ENCODE measurements around the gene GNAO1.

GNAO1 gene

GRCh38 chr16:56198006-56198754 lies 6.9 kb downstream of the GNAO1 start:
- no peak for DNase-seq

- DNase-seq = no peak
Measured at GRCh38 chr16:56198755-56199114, 7.4 kb downstream of the GNAO1 start.

- DNase-seq = no peak
Measured at GRCh38 chr16:56199164-56199563, 7.9 kb downstream of the GNAO1 start.

GRCh38 chr16:56201030-56201429 lies 9.7 kb downstream of the GNAO1 start:
- DNase-seq = no peak

GRCh38 chr16:56202036-56202435 lies 10.7 kb downstream of the GNAO1 start:
- DNase-seq = no peak

GRCh38 chr16:56203052-56203451 lies 11.8 kb downstream of the GNAO1 start:
- no peak for DNase-seq

- DNase-seq = no peak
Measured at GRCh38 chr16:56204816-56205215, 13.5 kb downstream of the GNAO1 start.

GRCh38 chr16:56206951-56207350 lies 15.7 kb downstream of the GNAO1 start:
- DNase-seq = no peak

GRCh38 chr16:56207421-56207820 lies 16.1 kb downstream of the GNAO1 start:
- no peak for DNase-seq

- DNase-seq = no peak
Measured at GRCh38 chr16:56211435-56211981, 20.2 kb downstream of the GNAO1 start.

- no peak for DNase-seq
Measured at GRCh38 chr16:56212144-56212543, 20.9 kb downstream of the GNAO1 start.

- DNase-seq = no peak
Measured at GRCh38 chr16:56221995-56222394, 30.7 kb downstream of the GNAO1 start.

- no peak for DNase-seq
Measured at GRCh38 chr16:56222474-56222997, 31.2 kb downstream of the GNAO1 start.

GRCh38 chr16:56225017-56225742 lies 33.9 kb downstream of the GNAO1 start:
- DNase-seq = no peak

GRCh38 chr16:56226187-56226586 lies 34.9 kb downstream of the GNAO1 start:
- DNase-seq = no peak

GRCh38 chr16:56226845-56227525 lies 35.7 kb downstream of the GNAO1 start:
- DNase-seq = no peak

- no peak for DNase-seq
Measured at GRCh38 chr16:56227936-56228335, 36.6 kb downstream of the GNAO1 start.

GRCh38 chr16:56228476-56228875 lies 37.2 kb downstream of the GNAO1 start:
- DNase-seq = no peak

- DNase-seq = no peak
Measured at GRCh38 chr16:56233795-56234566, 42.7 kb downstream of the GNAO1 start.

GRCh38 chr16:56234737-56235136 lies 43.4 kb downstream of the GNAO1 start:
- no peak for DNase-seq

GRCh38 chr16:56237451-56237930 lies 46.2 kb downstream of the GNAO1 start:
- no peak for DNase-seq

- DNase-seq = no peak
Measured at GRCh38 chr16:56238188-56238587, 46.9 kb downstream of the GNAO1 start.

All from SHP77 treated with DMSO at 0.1 percent for 48 hours (cell line).